ENCODE measurements around the gene TCP1.

DNA sequence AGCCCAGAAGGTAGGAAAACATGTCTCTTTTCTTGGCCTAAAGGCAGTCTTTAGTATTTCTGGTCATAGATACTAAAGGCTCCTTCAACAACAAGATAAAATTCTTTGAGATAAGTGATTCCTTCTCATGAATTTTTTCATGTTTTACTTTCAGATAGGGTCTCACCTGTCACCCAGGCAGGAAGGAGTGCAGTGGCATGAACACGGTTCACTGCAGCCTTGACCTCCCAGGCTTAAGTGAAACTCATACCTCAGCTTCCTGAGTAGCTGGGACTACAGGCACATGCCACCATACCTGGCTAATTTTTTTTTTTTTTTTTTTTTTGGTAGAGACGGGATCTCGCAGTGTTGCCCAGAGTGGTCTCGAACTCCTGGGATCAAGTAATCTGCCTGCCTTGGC is 19.7 kb upstream of the TCP1 start:
- TF ChIP-seq POLR2A (IDR thresholded peaks at IDR 0.05; ENCODE audit: low read length), result no peak
- no peak for TF ChIP-seq GATA1 (IDR thresholded peaks at IDR 0.05; ENCODE audit: low read depth, low read length)
